Measurements from ENCODE around the gene NAPG. TPM values are rescaled to one million over a fixed set of nuclear protein-coding genes. Genes with fewer than 3 reads are reported as not detected.
A peak's percentile ranks its signal among the peaks of the same experiment; 100 is the strongest.

The NAPG gene
- total RNA-seq, result 10 to 100 TPM; 29.4 to 43.0 TPM
- long read RNA-seq, donor 1, partial matches to known transcripts, result 1 of 1 reads
- long read RNA-seq, donor 1, other reads (novel, unspliced or antisense), result 0 of 1 reads
- long read RNA-seq, donor 2, partial matches to known transcripts, result 0 of 5 reads
- long read RNA-seq, donor 2, other reads (novel, unspliced or antisense), result 5 of 5 reads

- intact Hi-C loops (cut with DNase I), result loop anchor here in 1 of 2 donors (10.0 kb wide), 1 partner anchor 711 kb away; no protein-coding TSS in a partner anchor
- peak; percentile 98 for DNase-seq (ENCODE audit: low spot score)
Observed at GRCh38 chr18:10525697-10526560, at the start of gene NAPG. Gene NAPG, plus strand, starts transcription at chr18:10526027. Its CDS starts 76 bp downstream, at chr18:10526103.

GRCh38 chr18:10476338-10476791 is 49.5 kb upstream of the NAPG start:
- intact Hi-C loops (cut with DNase I), result no loop called here
- DNase-seq (ENCODE audit: low spot score), result no peak

- intact Hi-C loops (cut with DNase I), result no loop called here
Observed at GRCh38 chr18:10477121-10477862, 48.5 kb upstream of the NAPG start.

GRCh38 chr18:10477863-10478260 is 48.0 kb upstream of the NAPG start:
- intact Hi-C loops (cut with DNase I), result no loop called here
- no peak for DNase-seq (ENCODE audit: low spot score)

More at GRCh38 chr18:10477121-10477862, 48.5 kb upstream of the NAPG start:
- DNase-seq (ENCODE audit: low spot score), result no peak

- DNase-seq (ENCODE audit: low spot score), result no peak
- intact Hi-C loops (cut with DNase I), result no loop called here
Observed at GRCh38 chr18:10481831-10482230, 44.0 kb upstream of the NAPG start.

GRCh38 chr18:10482363-10482984 is 43.4 kb upstream of the NAPG start:
- no peak for DNase-seq (ENCODE audit: low spot score)
- intact Hi-C loops (cut with DNase I), result no loop called here

- DNase-seq (ENCODE audit: low spot score), result no peak
- intact Hi-C loops (cut with DNase I), result no loop called here
Observed at GRCh38 chr18:10482985-10483949, 42.6 kb upstream of the NAPG start.

GRCh38 chr18:10485475-10485874 is 40.4 kb upstream of the NAPG start:
- intact Hi-C loops (cut with DNase I), result no loop called here
- DNase-seq (ENCODE audit: low spot score), result no peak

GRCh38 chr18:10486362-10486761 is 39.5 kb upstream of the NAPG start:
- DNase-seq (ENCODE audit: low spot score), result no peak
- intact Hi-C loops (cut with DNase I), result no loop called here

GRCh38 chr18:10487154-10487553 is 38.7 kb upstream of the NAPG start:
- no peak for DNase-seq (ENCODE audit: low spot score)
- intact Hi-C loops (cut with DNase I), result no loop called here

- intact Hi-C loops (cut with DNase I), result no loop called here
- no peak for DNase-seq (ENCODE audit: low spot score)
Observed at GRCh38 chr18:10488017-10488416, 37.8 kb upstream of the NAPG start.

- no peak for DNase-seq (ENCODE audit: low spot score)
- intact Hi-C loops (cut with DNase I), result no loop called here
Observed at GRCh38 chr18:10490401-10491165, 35.2 kb upstream of the NAPG start.

- DNase-seq (ENCODE audit: low spot score), result no peak
- intact Hi-C loops (cut with DNase I), result no loop called here
Observed at GRCh38 chr18:10495936-10496335, 29.9 kb upstream of the NAPG start.

- intact Hi-C loops (cut with DNase I), result no loop called here
- no peak for DNase-seq (ENCODE audit: low spot score)
Observed at GRCh38 chr18:10497206-10497749, 28.5 kb upstream of the NAPG start.

- intact Hi-C loops (cut with DNase I), result no loop called here
- DNase-seq (ENCODE audit: low spot score), result no peak
Observed at GRCh38 chr18:10499230-10499629, 26.6 kb upstream of the NAPG start.

GRCh38 chr18:10500038-10500437 is 25.8 kb upstream of the NAPG start:
- intact Hi-C loops (cut with DNase I), result no loop called here

GRCh38 chr18:10504723-10505122 is 21.1 kb upstream of the NAPG start:
- intact Hi-C loops (cut with DNase I), result no loop called here
- no peak for DNase-seq (ENCODE audit: low spot score)

More at GRCh38 chr18:10500038-10500437, 25.8 kb upstream of the NAPG start:
- DNase-seq (ENCODE audit: low spot score), result no peak
